ENCODE data around the gene WDR81. TPM values are rescaled to one million over a fixed set of nuclear protein-coding genes. Genes with fewer than 3 reads are reported as not detected.
A peak's percentile ranks its signal among the peaks of the same experiment; 100 is the strongest.

The WDR81 gene
- total RNA-seq, 4 donors from 2014 or later: 37.1 to 83.3 (median 59.2) TPM

- peak in 2 of 3 donors; percentile 92 to 93 for DNase-seq
- peak; percentile 54 to 89 for TF ChIP-seq POLR2A (IDR thresholded peaks at IDR 0.05)
- no peak for TF ChIP-seq CTCF (IDR thresholded peaks at IDR 0.05)
- H3K36me3 ChIP-seq: peaks cover 0 to 24% (median 0%) of the 10 kb centered on the region in 3 donors
- no peaks in the 10 kb centered on the region for H3K27me3 ChIP-seq
- H3K9me3 ChIP-seq: no peaks in the 10 kb centered on the region
- peaks cover 0 to 41% (median 11%) of the 10 kb centered on the region in 4 donors for H3K4me1 ChIP-seq
- peak overlapping the region; percentile 95 to 99 (median 97) for H3K27ac ChIP-seq
- H3K4me3 ChIP-seq: peak overlapping the region; percentile 70 to 93 (median 83)
These were observed 9.3 kb upstream of the WDR81 start for GRCh38 chr17:1714980-1715802.

GRCh38 chr17:1715803-1716075, 8.8 kb upstream of the WDR81 start:
- Histone ChIP-seq H3K27ac (peak overlapping the region; percentile 95 to 99 (median 97)), H3K36me3 (peaks cover 0 to 24% (median 0%) of the 10 kb centered on the region in 3 donors), H3K4me1 (peaks cover 0 to 44% (median 13%) of the 10 kb centered on the region in 4 donors), H3K9me3 (no peaks in the 10 kb centered on the region), H3K27me3 (no peaks in the 10 kb centered on the region), H3K4me3 (peak overlapping the region; percentile 70 to 93 (median 83))
- no peak for DNase-seq
- TF ChIP-seq POLR2A (IDR thresholded peaks at IDR 0.05) (no peak), CTCF (IDR thresholded peaks at IDR 0.05) (no peak)

- Histone ChIP-seq H3K4me3 (peak overlapping the region; percentile 70 to 93 (median 84)), H3K27ac (peak overlapping the region; percentile 95 to 100 (median 99)), H3K4me1 (peaks cover 0 to 43% (median 14%) of the 10 kb centered on the region in 4 donors), H3K36me3 (peaks cover 0 to 24% (median 0%) of the 10 kb centered on the region in 3 donors), H3K9me3 (no peaks in the 10 kb centered on the region), H3K27me3 (no peaks in the 10 kb centered on the region)
- peak; percentile 99 to 100 (median 100) for DNase-seq
- TF ChIP-seq CTCF (IDR thresholded peaks at IDR 0.05) (peak in 2 of 6 experiments; percentile 8 to 25), POLR2A (IDR thresholded peaks at IDR 0.05) (peak; percentile 100)
These were observed 8.2 kb upstream of the WDR81 start for GRCh38 chr17:1716076-1716911.

- peaks cover 0 to 18% (median 0%) of the 10 kb centered on the region in 3 donors for H3K36me3 ChIP-seq
- peak overlapping the region; percentile 95 to 100 (median 99) for H3K27ac ChIP-seq
- H3K4me3 ChIP-seq: peak overlapping the region; percentile 58 to 78 (median 73)
- H3K4me1 ChIP-seq: peaks cover 0 to 38% (median 14%) of the 10 kb centered on the region in 4 donors
- peak; percentile 87 to 96 (median 89) for DNase-seq
- no peaks in the 10 kb centered on the region for H3K9me3 ChIP-seq
- H3K27me3 ChIP-seq: no peaks in the 10 kb centered on the region
- TF ChIP-seq POLR2A (IDR thresholded peaks at IDR 0.05) (peak in 1 of 2 donors; percentile 78), CTCF (IDR thresholded peaks at IDR 0.05) (peak in 2 of 6 experiments; percentile 3 to 11)
These were observed 7.4 kb upstream of the WDR81 start for GRCh38 chr17:1716912-1717695.

Measured in Peyer's patch (tissue), 4 donors.